ENCODE results near the gene APLNR.

DNA sequence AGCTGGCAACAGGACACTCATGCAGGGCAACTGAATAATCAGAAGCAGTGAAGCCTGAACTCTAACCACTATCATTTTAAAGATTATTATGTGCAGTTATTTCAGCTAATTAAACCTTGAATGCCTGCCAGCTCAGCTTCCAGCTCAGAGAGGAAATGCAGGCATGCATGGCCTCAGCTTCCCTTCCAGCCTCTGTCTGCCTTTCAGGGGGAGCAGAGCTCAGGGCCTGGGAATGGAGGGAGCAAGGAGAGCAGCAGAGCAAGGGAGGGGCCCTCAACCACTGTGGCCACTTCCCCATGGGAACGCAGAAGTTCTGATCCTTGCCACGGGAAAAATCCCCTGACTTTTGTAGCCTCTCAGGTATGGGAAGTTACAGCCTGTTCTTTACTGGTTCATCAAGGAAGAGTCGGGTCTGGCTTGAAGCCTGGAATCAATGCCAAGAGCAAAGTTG lies 32.5 kb upstream of the APLNR start:
- TF ChIP-seq, protein P1, sequence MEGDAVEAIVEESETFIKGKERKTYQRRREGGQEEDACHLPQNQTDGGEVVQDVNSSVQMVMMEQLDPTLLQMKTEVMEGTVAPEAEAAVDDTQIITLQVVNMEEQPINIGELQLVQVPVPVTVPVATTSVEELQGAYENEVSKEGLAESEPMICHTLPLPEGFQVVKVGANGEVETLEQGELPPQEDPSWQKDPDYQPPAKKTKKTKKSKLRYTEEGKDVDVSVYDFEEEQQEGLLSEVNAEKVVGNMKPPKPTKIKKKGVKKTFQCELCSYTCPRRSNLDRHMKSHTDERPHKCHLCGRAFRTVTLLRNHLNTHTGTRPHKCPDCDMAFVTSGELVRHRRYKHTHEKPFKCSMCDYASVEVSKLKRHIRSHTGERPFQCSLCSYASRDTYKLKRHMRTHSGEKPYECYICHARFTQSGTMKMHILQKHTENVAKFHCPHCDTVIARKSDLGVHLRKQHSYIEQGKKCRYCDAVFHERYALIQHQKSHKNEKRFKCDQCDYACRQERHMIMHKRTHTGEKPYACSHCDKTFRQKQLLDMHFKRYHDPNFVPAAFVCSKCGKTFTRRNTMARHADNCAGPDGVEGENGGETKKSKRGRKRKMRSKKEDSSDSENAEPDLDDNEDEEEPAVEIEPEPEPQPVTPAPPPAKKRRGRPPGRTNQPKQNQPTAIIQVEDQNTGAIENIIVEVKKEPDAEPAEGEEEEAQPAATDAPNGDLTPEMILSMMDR (IDR thresholded peaks at IDR 0.05): no peak
- TF ChIP-seq POLR2A (IDR thresholded peaks at IDR 0.05): no peak

Data from right lobe of liver (tissue), 4 donors.